ENCODE results near the gene RBM33. TPM values are rescaled to one million over a fixed set of nuclear protein-coding genes. Genes with fewer than 3 reads are reported as not detected.

RBM33 gene
- total and polyA plus RNA-seq, 2 donors from 2014 or later = 9.8 to 78.7 TPM

DNA sequence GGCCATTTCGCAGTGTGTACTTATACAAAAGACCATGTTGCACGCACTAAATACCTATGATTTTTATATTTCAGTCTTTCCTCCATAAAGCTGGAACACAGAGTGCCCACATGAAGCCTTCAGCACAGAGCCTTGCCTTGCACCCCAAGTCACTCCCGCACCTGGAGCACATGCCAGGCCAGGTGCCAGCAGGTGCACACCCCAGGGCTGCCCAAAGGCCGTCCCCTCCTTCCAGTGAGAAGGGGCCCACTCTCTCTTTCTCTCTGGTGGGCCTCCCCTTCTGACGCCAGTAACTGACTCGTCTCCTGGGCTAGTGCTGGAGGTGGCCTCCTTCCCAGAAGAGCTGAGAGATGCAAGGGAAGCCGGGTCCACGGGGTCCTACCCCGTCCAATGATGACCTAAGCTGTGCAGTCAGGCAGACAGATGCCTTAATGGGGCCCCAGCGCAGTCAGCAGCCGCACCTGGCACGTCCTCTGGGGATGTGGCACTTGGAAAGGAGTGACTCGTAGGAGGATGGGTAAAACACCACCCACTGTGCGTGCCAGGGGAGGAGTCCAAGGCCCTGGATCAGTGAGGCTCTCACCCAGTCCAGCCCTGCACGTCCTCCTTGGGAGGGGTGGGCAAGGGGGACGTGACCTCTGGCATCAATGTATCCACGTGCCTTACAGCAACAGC is 185.5 kb downstream of the RBM33 start:
- Histone ChIP-seq H3K4me1 (ENCODE audit: control insufficient read depth in 2 of 3, insufficient read depth in 2 of 3, low read depth in 1 of 3, low read length in 3 of 3) (no peaks in the 10 kb centered on the region), H3K4me3 (ENCODE audit: low read length in 3 of 3) (no peak overlapping the region), H3K27ac (ENCODE audit: low read depth in 2 of 2, low read length in 2 of 2) (no peak overlapping the region), H3K9me3 (ENCODE audit: control insufficient read depth in 2 of 3, insufficient read depth in 1 of 3, low read length in 3 of 3) (no peaks in the 10 kb centered on the region), H3K9ac (ENCODE audit: low read length in 3 of 3) (no peak overlapping the region), H3K36me3 (ENCODE audit: control insufficient read depth in 2 of 3, insufficient read depth in 3 of 3, low read length in 3 of 3) (no peaks in the 10 kb centered on the region), H3K27me3 (ENCODE audit: control insufficient read depth, insufficient read depth, low read length) (peaks cover 3% of the 10 kb centered on the region)
- TF ChIP-seq, protein P1, sequence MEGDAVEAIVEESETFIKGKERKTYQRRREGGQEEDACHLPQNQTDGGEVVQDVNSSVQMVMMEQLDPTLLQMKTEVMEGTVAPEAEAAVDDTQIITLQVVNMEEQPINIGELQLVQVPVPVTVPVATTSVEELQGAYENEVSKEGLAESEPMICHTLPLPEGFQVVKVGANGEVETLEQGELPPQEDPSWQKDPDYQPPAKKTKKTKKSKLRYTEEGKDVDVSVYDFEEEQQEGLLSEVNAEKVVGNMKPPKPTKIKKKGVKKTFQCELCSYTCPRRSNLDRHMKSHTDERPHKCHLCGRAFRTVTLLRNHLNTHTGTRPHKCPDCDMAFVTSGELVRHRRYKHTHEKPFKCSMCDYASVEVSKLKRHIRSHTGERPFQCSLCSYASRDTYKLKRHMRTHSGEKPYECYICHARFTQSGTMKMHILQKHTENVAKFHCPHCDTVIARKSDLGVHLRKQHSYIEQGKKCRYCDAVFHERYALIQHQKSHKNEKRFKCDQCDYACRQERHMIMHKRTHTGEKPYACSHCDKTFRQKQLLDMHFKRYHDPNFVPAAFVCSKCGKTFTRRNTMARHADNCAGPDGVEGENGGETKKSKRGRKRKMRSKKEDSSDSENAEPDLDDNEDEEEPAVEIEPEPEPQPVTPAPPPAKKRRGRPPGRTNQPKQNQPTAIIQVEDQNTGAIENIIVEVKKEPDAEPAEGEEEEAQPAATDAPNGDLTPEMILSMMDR (IDR thresholded peaks at IDR 0.05; ENCODE audit: borderline replicate concordance, extremely low read depth, insufficient read depth) = no peak
- FAIRE-seq (no peak), DNase-seq (peak in 1 of 5 donors; percentile 63)
- intact Hi-C loops (cut with DNase I) = no loop called here

Other genes with a start within 250 kb of the RBM33 start
- 0.13 TPM for gene EN2, start 186.5 kb upstream of the RBM33 start, total RNA-seq
- gene EN2, start 186.5 kb upstream of the RBM33 start, polyA plus RNA-seq (ENCODE audit: insufficient read depth, low read depth, low replicate concordance) = not detected
- gene CNPY1, start 98.1 kb upstream of the RBM33 start, total RNA-seq = not detected
- not detected for gene CNPY1, start 98.1 kb upstream of the RBM33 start, polyA plus RNA-seq (ENCODE audit: insufficient read depth, low read depth, low replicate concordance)
- gene SHH, start 167.8 kb downstream of the RBM33 start, total RNA-seq = 15.2 TPM
- 2.0 TPM for gene SHH, start 167.8 kb downstream of the RBM33 start, polyA plus RNA-seq (ENCODE audit: insufficient read depth, low read depth, low replicate concordance)